Stimulated activated CD8-positive, alpha-beta memory T cell treated with anti-CD3 and anti-CD28 coated beads, Interleukin-15, amount 100 ng/mL, for 4 hours (primary cell): ENCODE results near the gene TTYH3.

Source experiments
- DNase-seq, 2 donors: peaks; one replicate each; pipeline ENCODE4 v3.0.0-alpha.2; 2020; ENCODE audit warnings: low read depth in 2 of 2

The TTYH3 gene

DNA sequence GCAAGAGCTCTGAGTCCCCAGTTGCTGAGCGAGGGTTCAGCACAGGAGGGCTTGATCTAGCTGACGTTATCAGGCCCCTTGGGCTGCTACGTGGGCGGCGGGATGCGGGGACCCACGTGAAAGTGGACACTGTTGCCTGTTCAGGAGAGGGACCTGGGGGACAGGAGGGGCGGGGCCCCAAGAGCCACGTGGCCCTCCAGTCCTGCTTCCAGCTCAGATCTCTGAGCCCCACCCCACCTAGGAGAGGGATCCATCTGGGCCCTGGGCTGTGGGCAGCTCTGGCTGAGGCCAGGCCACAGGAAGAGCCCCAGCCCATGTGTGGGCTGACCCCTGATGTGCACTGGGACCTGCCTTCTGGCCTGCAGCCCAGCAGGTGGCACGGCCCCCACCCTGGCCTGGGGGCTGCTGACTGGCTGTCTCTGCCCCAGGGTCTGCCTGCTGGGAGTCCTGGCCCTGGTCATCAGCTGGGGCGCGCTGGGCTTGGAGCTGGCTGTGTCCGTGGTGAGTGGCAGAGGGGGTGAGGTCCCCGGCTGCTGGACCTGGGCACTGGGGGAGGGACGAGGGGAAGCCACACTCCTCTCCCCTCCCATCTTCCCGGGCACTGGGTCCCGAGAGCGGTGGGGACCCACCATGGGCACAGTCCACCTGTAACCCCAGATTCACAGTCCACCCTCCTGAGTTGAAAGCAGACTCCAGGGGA is 17.5 kb downstream of the TTYH3 start:
- DNase-seq = no peak

DNA sequence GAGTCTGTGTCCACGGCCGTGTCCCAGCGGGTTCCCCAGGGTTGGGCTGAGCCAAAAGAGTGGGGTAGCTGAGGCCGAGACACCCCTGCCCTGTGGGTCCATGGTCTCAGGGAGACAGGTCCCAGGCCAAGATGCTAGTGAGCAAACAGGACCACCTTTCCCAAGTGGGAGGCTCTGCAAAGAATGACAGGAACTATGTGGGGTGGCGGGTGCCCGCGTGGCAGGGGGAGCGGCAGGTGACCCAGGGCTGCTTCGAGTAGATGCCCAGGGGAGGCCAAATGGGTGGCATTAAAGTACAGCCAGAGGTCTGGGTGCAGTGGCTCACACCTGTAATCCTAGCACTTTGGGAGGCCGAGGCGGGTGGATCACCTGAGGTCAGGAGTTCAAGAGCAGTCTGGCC is 18.2 kb downstream of the TTYH3 start:
- DNase-seq = no peak

DNA sequence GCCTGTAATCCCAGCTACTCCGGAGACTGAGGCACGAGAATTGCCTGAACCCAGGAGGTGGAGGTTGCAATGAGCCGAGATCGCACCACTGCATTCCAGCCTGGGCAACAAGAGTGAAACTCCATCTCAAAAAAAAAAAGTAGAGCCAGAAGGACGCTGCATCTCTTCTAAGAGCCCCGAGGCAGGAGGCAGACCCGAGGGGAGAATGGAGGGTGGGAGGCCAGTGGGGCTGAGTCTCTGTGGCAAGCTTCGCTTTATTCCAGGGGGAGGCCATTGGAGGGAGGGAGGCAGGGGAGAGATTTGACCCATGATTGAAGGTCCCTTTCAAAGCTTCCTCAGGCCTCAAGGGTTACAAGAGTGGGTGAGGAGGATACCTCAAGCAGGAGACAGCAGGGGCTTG is 18.7 kb downstream of the TTYH3 start:
- no peak for DNase-seq

DNA sequence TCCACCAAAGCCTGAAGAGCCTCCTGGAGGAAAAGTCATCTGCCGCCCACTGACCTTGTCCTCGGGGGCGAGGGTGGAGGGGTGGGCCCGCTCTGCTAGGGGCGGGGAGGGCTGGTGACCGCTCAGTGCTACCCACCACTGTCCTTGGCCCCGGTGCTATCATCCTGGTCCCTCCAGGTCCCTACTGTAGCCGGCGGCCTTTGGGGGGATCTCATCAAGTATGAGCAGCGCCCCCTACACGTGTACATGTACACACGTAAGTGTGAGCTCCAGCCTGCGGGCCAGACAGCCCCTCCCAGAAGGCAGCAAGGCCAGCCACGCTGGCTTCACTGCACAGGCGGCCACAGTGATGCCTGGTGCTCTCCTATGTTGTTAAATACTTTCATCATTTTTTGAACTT is 19.6 kb downstream of the TTYH3 start:
- no peak for DNase-seq

DNA sequence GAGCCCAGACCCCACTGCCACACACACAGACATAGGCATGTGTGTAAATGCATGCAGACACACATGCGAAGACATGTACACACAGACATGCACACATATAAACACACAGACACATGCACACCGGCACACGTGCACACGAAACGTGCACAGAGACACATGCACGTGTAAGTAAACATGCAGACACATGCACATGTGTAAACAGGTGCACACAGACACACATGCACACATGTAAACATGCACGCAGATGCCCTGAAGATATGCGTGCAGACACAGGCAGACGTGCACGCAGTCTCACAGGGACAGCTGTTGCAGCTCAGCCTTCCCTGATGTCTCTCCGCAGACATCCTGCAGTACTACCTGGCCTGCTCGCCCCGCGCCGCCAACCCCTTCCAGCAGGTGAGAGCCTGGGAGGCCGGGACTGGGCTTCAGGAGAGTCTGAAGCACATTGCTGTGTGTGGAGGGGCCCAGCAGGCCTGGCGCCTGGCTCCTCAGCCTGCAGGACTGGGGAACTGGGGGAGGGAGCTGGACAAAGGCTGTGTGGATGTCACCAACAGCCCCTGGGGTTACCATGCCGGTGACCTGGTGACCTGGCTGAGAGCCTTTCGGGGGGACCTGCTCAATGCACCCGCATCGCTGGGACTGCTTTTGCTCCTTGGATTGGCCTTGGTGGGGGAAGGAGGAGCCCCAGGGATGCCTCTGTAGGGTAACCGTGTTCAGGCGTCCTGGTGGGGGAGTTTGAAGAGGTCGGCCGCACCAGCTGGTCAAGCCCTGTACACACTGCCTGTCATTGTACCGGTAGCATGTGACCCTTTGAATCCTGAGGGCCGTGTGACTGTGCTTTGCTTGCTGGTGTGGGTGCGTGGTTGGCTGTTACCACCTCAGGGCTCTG is 20.3 kb downstream of the TTYH3 start:
- DNase-seq = no peak

DNA sequence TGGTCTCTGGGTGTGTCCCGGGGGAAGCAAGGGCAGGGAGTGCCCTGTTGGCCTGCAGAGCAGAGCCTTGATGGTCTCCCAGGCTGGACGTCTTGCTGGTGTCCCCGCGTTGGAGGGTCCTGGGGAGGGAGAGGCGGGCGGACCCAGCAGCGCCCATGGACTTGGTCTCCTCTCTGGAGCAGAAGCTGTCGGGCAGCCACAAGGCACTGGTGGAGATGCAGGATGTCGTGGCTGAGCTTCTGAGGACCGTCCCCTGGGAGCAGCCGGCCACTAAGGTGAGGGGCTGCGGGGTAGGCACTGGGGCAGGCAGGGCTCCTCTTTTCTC is 20.9 kb downstream of the TTYH3 start:
- DNase-seq = no peak

DNA sequence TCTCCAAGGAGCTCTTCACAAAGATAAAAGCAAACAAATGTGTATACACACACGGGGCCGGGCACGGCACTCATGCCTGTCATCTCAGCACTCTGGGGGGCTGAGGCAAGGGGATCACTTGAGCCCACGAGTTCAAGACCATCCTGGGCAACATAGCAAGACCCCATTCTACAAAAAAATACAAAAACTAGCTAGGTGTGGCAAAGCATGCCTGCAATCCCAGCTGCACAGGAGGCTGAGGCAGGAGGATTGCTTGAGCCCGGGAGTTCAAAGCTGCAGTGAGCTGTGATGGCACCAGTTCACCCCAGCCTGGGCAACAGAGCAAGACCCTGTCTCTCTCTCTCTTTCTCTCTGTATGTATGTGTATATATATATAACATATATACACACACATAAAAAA is 22.3 kb downstream of the TTYH3 start:
- no peak for DNase-seq

DNA sequence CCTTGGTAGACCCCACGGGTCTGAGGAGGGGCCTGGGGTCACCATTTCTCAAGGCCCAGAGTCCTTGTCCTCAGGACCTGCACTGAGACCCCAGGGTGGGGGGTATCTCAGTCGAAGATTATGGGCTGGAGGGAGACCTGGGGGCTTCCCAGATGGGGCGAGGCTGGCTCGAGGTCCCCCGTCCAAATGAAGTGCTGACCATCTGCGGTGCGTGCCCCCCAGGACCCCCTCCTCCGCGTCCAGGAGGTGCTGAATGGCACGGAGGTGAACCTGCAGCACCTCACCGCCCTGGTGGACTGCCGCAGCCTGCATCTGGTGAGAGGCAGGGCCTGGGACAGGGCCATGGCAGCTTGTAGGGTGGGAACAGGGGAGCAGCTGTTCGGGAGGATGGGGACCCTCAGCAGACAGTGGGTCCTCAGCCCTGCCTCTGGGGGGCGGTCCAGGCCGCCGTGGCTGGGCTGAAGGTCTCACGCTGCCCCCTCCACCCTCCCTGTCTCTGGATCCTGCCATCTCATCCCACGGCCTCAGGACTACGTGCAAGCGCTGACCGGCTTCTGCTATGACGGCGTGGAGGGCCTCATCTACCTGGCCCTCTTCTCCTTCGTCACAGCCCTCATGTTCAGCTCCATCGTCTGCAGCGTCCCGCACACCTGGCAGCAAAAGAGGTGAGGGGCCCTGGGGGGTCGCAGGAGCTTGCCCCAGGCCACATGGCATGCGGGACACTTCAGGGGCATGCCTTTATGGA is 24.3 kb downstream of the TTYH3 start:
- DNase-seq = no peak

DNA sequence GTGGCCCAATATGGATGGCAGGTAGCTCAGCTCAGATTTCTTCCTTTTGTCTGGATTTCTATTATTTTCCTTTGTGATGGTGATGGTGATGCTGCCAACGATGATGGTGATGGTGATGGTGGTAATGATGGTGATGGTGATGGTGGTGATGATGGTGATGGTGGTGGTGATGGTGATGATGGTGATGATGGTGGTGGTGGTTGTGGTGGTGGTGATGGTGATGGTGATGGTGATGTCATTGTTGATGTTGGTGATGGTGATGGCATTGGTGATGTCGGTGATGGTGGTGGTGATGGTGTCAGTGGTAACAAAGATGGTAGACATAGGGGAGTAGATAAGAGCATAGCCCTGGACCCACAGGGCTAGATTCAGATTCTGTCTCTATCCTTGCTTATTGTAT is 25.4 kb downstream of the TTYH3 start:
- DNase-seq = no peak

DNA sequence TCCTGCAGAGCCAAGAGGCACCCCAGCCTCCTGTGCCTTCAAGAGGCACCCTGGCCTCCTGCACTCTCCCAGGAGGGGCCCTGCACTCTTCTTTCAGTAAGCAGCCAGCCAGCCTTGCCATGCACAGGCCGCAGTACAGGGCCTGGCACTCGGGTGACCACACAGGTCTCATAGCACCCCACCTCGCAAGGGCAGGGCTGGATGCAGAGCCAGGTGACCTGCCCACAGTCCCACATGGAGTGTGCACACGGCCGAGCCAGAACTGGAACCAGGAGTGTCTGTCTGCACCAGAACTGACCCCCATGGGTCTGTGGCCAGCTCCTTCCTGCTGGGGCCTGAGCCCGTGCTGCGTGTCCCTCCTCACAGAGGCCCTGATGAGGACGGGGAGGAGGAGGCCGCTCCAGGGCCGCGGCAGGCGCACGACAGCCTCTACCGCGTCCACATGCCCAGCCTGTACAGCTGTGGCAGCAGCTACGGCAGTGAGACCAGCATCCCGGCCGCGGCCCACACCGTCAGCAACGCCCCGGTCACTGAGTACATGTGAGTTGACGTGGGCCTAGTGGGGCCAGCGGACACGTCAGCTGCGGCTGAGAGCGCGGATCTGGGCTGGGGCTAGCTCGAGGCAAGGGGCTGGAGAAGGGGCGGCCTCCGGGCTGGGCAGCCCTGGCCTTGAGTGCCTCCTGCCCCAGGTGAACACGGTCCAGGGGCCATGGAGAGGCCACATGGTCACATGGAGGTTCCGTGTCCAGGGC is 26.3 kb downstream of the TTYH3 start:
- no peak for DNase-seq

DNA sequence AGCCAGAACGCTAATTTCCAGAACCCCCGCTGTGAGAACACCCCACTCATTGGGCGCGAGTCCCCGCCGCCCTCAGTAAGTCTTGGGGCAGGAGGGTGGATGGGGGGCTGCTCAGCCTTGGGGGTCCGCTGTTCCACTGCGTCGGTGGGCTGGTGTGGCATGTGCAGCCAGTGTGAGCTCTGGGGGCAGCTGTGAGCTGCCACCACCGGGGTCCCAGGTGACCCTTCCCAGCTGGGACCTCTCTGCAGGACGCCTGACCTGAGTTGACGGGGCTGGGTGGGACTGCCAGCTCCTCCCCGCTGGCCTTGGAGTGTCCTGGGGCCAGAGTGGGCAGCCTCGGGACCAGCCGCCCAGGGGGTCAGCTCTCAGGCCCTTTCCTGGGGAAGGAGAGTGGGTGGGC is 27.2 kb downstream of the TTYH3 start:
- DNase-seq = no peak

DNA sequence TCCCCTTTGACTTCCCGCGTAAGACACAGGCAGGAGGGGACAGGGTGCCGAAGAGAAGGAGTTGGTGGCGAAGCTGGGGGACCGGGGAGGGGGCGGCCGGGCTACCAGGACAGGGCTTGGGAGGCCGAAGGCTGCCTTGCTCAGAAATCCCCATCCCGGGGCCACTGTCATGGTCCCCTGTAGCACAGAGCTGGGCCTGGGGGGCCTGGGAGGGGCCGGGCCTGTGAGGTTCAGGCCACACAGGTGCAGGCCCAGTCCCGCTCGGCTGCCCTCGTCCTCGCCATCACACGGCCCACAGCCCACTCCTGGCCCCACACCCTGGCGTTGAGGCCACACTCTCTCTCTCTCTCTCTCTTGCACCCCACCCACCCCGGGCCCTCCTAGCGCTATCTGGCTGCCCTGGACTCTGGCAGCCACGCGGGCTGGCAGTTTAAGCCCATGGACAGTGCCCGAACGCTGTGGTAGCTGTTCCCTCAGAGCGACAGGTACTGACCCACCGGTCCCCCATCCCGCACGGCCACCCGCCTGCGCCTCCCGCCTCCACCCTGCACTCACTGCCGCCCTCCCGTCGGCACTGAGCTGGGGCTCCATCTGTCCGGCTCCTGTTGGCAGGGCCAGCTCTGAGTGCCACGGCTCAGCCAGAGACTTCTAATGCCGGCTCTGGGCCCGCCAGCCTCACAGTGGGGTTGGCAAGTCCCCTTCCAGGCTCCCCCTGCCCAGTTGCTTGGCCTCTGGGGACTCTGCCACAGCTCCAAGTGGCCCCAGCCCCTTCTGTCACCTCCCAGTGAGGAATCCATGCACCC is 28.0 kb downstream of the TTYH3 start:
- DNase-seq = no peak

DNA sequence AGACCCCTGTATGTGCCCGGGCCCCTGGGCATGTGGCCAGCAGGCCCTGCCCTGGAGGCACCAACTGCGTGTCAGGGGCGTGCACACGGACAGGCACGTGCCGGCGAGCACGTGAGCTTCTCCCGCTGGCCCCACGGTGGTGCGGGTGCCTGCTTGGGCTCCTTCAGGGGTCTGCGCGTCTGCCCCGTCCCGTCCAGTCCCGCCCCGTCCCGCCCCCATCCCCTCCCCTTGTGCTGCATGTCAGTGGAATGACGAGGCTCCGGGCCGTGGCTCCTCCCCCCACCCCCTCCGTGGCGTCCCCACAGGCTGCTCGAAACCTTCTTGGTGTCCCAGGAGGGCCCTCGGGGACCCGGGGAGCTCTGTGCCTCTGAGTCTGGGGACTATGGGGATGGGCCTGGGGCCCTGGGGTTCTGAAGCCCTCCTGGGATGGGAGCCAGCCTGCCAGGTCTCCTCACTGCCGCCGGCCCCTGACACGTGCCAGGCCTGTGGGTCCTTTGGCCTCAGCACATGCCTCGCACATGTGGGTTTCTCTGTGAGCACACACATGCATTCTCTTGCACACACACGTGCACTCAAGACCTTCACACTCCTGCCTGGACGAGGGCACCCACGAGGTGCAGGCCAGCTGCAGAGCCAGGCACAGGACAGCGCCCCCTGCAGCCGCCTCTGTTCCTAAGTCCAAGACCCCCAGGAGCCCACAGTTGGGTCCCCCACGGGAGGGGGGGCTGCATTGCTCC is 28.7 kb downstream of the TTYH3 start:
- DNase-seq = no peak

DNA sequence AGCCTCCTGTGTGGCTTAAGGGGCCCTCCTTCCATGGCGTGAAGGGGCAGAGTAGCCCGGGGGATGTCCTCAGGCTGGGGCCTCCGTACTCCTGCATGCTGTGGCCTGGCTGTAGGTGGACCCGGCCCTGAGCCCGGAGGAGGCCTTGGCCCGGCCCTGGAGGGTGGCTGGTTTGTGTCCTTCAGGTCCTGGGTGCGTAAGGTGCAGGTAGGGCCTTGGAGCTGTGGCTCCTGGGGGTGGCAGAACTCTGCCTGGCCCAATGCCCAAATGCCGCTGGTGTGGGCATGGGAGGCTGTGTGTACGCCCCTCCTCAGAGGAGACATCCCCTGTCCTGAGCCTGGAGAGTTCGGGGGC is 29.3 kb downstream of the TTYH3 start:
- no peak for DNase-seq

DNA sequence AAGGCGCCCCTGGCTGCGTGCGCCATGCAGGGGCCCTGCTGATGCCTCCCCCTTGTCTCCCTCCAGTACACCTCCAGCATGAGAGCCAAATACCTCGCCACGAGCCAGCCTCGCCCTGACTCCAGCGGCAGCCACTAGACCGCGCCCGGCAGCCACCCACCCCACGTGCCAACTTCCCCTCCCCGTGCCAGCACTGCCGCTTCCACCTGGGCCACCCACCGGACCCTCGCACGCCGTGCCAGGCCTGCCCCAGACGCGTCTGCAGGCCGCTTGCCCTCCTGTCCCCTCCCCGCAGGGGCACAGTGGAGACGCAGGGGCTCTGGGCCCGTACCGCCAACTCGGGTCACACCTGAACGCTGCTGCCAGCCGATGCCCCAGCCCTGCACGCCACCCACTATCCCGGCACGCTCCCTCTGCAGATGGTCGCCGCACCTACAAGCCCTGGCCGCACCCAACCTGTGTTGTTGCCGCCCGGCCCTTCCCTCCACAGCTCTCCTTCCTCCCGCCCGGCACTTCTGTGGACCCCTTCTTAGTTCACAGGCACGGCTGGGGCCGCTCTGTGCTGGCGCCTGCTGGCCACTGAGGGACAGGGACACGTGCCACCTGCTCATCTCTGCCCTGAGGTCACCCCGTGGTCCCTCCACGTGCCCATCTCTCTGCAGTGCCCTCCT is 30.0 kb downstream of the TTYH3 start:
- no peak for DNase-seq

DNA sequence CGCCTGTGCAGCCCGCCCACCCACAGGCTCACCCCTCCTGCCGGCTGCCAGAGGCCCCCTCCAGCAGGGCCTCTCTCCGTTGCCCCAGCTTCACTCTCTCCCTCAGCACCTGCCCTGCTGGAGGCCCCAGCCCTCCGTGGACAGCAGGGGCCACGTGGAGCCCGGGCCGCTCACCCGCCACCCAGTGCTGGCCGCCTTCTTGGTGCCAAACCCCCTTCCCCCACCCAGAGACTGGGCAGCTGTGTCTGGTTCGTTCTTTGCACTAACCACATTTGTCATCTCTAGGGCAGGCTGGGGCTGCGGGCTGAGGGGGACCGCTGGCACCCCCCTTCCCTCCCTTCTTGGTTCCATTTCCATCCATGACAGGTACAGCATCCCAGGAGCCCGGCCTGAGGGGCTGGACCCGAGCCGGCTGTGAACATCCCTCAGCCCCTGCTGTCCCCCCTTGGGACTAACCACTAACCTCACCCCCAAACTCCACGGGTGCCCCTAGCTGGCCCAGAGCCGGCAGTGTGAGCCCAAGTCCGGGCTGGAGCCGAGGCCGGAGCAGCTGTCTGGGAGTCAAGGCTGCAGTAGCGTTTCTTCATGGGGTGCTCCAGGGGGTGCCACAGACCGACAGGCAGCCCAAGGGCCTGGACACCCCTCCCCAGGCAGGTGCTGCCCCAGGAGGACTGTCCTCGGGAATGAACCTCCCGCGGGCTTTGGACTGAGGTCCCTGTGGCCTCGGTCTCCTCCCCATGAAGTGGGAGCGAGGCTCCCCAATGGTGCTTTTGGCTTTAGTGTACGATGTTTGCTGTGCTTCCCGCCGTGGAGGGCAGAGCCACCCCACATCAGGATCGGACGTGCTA is 30.7 kb downstream of the TTYH3 start:
- DNase-seq = no peak

DNA sequence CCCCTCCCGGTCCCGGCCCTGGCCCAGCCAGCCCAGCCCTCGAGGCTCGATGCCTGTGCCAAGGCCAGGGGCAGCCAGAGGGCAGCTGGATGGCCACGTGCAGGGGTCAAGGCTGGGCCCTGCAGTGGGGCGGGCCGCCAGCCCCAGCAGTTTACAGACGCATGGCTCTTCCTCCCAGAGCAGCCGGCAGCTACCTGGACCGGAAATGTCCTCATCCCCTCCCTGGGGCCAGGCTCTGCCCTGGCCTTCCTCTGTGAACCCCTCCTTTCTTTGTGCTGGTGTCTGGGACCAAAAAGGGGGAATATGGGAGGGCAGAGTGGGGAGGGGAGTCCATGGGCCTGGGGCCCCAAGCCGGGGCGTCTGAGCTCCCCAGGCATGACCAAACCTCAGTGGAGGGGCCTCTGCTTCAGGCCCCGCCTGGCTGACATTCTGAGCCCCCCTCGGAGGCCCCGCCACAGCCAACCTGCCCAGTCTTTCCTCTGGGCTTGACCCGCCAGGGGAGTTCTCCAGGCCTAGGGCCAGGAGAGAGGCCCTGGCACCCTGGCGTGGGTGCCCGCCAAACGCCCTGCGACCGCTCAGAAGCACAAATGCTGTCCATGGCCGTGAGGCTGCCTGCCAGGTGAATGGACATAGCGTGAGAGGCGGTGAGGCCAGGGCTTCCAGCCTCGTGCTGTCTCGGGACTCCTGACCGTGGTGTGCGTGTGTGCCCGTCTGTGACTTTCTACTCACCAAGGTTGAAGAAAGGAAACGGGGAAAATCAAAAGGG is 31.5 kb downstream of the TTYH3 start:
- DNase-seq = no peak

DNA sequence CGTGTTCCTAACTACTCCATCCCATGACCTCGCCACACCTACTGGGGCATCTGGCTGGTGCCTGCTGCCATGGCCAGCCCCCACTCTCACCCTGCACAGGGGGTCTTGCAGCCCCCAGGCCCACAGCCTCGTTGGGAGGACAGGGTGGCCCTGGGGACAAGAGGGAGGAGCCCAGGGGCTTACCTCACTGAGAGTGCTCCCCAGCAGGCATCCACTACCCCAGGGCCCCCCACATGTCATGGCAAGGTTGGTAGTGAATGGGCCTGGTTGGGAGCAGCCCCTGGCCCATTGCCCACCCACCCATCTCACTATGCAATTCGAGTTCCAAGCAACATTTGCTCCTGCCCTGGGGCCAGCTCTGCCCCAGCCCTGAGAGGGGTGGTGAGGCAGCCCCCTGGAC is 32.2 kb downstream of the TTYH3 start:
- DNase-seq = no peak
